Mucosa of stomach (tissue), 1 donor: ENCODE data around the gene CPXM2.

Source experiments
- H3K27me3 ChIP-seq: one replicate; pipeline ENCODE4 v1.7.0; 2013; ENCODE audit warnings: mild to moderate bottlenecking, low read length; ENCODE audit not compliant: control insufficient read depth, insufficient read depth
- H3K36me3 ChIP-seq: one replicate; pipeline ENCODE4 v1.7.0; 2013; ENCODE audit warnings: low read length; ENCODE audit not compliant: control insufficient read depth, insufficient read depth
- H3K4me1 ChIP-seq: one replicate; pipeline ENCODE4 v1.7.0; 2013; ENCODE audit warnings: mild to moderate bottlenecking, low read length; ENCODE audit not compliant: control insufficient read depth, insufficient read depth
- H3K4me3 ChIP-seq: one replicate; pipeline ENCODE4 v1.7.0; 2013; ENCODE audit warnings: low read length
- H3K9ac ChIP-seq: one replicate; pipeline ENCODE4 v1.7.0; 2013; ENCODE audit warnings: mild to moderate bottlenecking, low read length, moderate library complexity
- H3K9me3 ChIP-seq: one replicate; pipeline ENCODE4 v1.7.0; 2013; ENCODE audit warnings: mild to moderate bottlenecking, low read length, moderate library complexity; ENCODE audit not compliant: control insufficient read depth
- donor health status: Pancreatic carcinoma.

CPXM2 gene

GRCh38 chr10:123836418-123837145, 55.0 kb downstream of the CPXM2 start:
- no peaks in the 10 kb centered on the region for H3K4me1 ChIP-seq
- no peak overlapping the region for H3K4me3 ChIP-seq
- H3K9me3 ChIP-seq = no peaks in the 10 kb centered on the region
- H3K9ac ChIP-seq = no peak overlapping the region
- no peaks in the 10 kb centered on the region for H3K27me3 ChIP-seq
- H3K36me3 ChIP-seq = no peaks in the 10 kb centered on the region

GRCh38 chr10:123835575-123835974, 56.0 kb downstream of the CPXM2 start:
- Histone ChIP-seq H3K9me3 (no peaks in the 10 kb centered on the region), H3K27me3 (no peaks in the 10 kb centered on the region), H3K4me3 (no peak overlapping the region), H3K4me1 (no peaks in the 10 kb centered on the region), H3K36me3 (no peaks in the 10 kb centered on the region), H3K9ac (no peak overlapping the region)

GRCh38 chr10:123833170-123833850, 58.3 kb downstream of the CPXM2 start:
- H3K27me3 ChIP-seq = no peaks in the 10 kb centered on the region

GRCh38 chr10:123831259-123831658, 60.3 kb downstream of the CPXM2 start:
- Histone ChIP-seq H3K9ac (no peak overlapping the region), H3K27me3 (no peaks in the 10 kb centered on the region), H3K9me3 (no peaks in the 10 kb centered on the region), H3K36me3 (no peaks in the 10 kb centered on the region), H3K4me3 (no peak overlapping the region), H3K4me1 (no peaks in the 10 kb centered on the region)

More at GRCh38 chr10:123833170-123833850, 58.3 kb downstream of the CPXM2 start:
- Histone ChIP-seq H3K36me3 (no peaks in the 10 kb centered on the region), H3K9ac (no peak overlapping the region), H3K4me3 (no peak overlapping the region), H3K4me1 (no peaks in the 10 kb centered on the region), H3K9me3 (no peaks in the 10 kb centered on the region)

GRCh38 chr10:123821136-123821535, 70.5 kb downstream of the CPXM2 start:
- no peaks in the 10 kb centered on the region for H3K36me3 ChIP-seq
- H3K4me3 ChIP-seq = no peak overlapping the region
- H3K27me3 ChIP-seq = no peaks in the 10 kb centered on the region
- H3K9ac ChIP-seq = no peak overlapping the region
- no peaks in the 10 kb centered on the region for H3K4me1 ChIP-seq
- H3K9me3 ChIP-seq = no peaks in the 10 kb centered on the region

GRCh38 chr10:123809632-123810031, 82.0 kb downstream of the CPXM2 start:
- Histone ChIP-seq H3K27me3 (no peaks in the 10 kb centered on the region), H3K4me1 (no peaks in the 10 kb centered on the region), H3K4me3 (no peak overlapping the region), H3K9me3 (no peaks in the 10 kb centered on the region), H3K9ac (no peak overlapping the region), H3K36me3 (no peaks in the 10 kb centered on the region)

GRCh38 chr10:123808906-123809305, 82.7 kb downstream of the CPXM2 start:
- Histone ChIP-seq H3K4me3 (no peak overlapping the region), H3K4me1 (no peaks in the 10 kb centered on the region), H3K36me3 (no peaks in the 10 kb centered on the region), H3K9me3 (no peaks in the 10 kb centered on the region), H3K9ac (no peak overlapping the region), H3K27me3 (no peaks in the 10 kb centered on the region)

- Histone ChIP-seq H3K4me3 (no peak overlapping the region), H3K4me1 (no peaks in the 10 kb centered on the region), H3K9me3 (no peaks in the 10 kb centered on the region), H3K27me3 (no peaks in the 10 kb centered on the region), H3K36me3 (no peaks in the 10 kb centered on the region), H3K9ac (no peak overlapping the region)
These were observed 83.3 kb downstream of the CPXM2 start for GRCh38 chr10:123808286-123808685.

- Histone ChIP-seq H3K27me3 (no peaks in the 10 kb centered on the region), H3K4me1 (no peaks in the 10 kb centered on the region), H3K36me3 (no peaks in the 10 kb centered on the region)
These were observed 84.1 kb downstream of the CPXM2 start for GRCh38 chr10:123807444-123808035.

GRCh38 chr10:123804716-123805115, 86.9 kb downstream of the CPXM2 start:
- Histone ChIP-seq H3K4me1 (no peaks in the 10 kb centered on the region), H3K4me3 (no peak overlapping the region), H3K36me3 (no peaks in the 10 kb centered on the region), H3K27me3 (no peaks in the 10 kb centered on the region), H3K9me3 (no peaks in the 10 kb centered on the region), H3K9ac (no peak overlapping the region)

More at GRCh38 chr10:123807444-123808035, 84.1 kb downstream of the CPXM2 start:
- H3K4me3 ChIP-seq = no peak overlapping the region
- H3K9ac ChIP-seq = no peak overlapping the region
- H3K9me3 ChIP-seq = no peaks in the 10 kb centered on the region

GRCh38 chr10:123800821-123801220, 90.8 kb downstream of the CPXM2 start:
- Histone ChIP-seq H3K4me3 (no peak overlapping the region), H3K9ac (no peak overlapping the region), H3K36me3 (no peaks in the 10 kb centered on the region), H3K4me1 (no peaks in the 10 kb centered on the region), H3K27me3 (no peaks in the 10 kb centered on the region), H3K9me3 (no peaks in the 10 kb centered on the region)

GRCh38 chr10:123800289-123800688, 91.3 kb downstream of the CPXM2 start:
- no peaks in the 10 kb centered on the region for H3K36me3 ChIP-seq
- no peaks in the 10 kb centered on the region for H3K27me3 ChIP-seq
- H3K9me3 ChIP-seq = no peaks in the 10 kb centered on the region
- H3K4me3 ChIP-seq = no peak overlapping the region
- H3K9ac ChIP-seq = no peak overlapping the region
- H3K4me1 ChIP-seq = no peaks in the 10 kb centered on the region
